LNCAP (cell line): ENCODE data around the gene CDK11B.

Experiments
- TF ChIP-seq, protein P1 (sequence below): fragments of 450-650 bp; IDR thresholded peaks from 2 replicates; pipeline ENCODE4 v1.5.1; 2017; ENCODE audit warnings: mild to moderate bottlenecking

CDK11B gene

DNA sequence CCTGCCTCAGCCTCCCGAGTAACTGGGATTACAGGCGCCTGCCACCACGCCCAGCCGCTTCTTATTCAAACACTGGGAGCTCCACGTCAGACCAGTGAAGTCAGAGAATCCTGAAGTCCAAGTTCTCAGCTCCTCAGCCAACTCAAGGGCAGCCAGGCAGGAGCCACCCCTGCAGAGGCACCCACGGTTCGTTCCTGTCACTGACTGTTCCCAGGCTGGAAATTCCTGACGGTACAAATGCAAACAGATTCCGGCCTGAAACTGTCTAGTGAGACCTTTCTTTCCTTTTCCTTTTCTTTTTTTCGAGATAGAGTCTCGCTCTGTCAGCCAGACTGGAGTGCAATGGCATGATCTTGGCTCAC, 22.1 kb upstream of the CDK11B start:
- TF ChIP-seq, protein P1, sequence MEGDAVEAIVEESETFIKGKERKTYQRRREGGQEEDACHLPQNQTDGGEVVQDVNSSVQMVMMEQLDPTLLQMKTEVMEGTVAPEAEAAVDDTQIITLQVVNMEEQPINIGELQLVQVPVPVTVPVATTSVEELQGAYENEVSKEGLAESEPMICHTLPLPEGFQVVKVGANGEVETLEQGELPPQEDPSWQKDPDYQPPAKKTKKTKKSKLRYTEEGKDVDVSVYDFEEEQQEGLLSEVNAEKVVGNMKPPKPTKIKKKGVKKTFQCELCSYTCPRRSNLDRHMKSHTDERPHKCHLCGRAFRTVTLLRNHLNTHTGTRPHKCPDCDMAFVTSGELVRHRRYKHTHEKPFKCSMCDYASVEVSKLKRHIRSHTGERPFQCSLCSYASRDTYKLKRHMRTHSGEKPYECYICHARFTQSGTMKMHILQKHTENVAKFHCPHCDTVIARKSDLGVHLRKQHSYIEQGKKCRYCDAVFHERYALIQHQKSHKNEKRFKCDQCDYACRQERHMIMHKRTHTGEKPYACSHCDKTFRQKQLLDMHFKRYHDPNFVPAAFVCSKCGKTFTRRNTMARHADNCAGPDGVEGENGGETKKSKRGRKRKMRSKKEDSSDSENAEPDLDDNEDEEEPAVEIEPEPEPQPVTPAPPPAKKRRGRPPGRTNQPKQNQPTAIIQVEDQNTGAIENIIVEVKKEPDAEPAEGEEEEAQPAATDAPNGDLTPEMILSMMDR = no peak

DNA sequence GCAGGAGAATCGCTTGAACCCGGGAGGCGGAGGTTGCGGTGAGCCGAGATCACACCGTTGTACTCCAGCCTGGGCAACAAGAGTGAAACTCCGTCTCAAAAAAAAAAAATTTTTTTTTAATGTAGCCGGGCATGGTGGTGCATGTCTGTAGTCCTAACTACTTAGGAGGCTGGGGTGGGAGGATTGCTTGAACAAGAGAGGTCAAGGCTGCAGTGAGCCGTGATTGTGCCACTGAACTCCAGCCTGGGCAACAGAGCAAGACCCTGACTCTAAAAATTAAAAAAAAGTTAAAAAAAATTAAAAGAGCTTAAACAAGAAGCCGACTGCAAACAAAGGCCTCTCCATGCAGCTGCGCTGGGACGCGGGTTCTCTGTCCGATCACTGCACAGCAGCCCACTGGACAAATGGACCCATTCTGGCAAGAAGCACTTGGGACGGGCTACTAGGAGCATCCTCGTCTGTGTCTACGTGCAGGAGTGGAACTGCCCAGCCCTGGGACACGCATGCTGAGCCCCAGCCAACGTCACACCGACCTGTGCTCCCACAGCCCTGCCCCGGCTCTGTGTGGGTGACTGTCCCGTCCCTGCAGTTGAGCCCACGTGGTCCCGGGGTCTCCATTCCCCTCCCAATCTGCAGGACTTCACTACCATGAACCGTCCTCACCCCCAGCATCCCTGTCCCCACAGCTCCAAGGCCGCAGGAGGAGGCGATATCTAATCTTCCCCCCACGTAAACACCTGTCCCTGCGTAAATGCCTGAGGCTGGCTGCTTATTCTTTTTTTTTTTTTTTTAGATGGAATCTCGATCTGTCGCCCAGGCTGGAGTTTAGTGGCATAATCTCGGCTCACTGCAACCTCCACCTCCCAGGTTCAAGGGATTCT, 21.5 kb upstream of the CDK11B start:
- TF ChIP-seq, protein P1 = no peak

DNA sequence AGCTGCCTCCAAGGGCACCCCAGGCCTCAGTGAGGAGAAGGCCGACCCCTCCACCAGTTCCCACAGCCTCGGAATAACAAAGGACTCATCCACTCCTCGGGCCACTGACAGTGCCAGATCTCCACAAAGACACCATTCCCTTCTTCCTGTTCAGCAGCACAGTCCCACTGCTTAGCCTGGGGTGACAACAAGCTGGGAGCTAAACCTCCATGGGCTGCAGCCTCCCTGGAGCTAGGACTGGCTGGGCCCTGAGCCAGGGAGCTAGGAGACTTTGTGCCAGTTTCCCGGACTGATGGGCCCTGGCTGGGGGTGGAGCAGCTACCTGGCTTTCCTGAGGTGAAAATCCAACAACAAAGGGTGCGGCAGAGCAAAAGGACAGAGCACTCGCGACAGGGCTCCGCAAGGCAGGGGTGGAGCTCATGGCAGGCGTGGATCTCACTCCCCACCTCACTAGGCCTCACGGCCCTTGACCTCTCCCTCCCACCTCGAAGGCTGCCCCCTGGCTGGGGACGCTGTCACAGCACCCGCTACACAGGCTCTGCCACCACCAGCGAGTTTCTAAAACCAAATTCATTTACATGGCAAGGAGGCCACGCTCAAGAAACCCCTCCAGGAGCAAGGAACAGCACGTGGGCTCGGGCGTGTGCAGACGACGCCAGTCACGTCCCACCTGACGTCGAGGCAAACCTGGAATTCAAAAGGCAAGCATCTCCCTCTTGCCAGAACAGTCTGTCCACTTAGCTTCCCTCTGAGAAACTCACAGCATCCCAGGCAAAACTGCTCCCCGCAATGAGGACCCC, 20.0 kb upstream of the CDK11B start:
- TF ChIP-seq, protein P1 = peak; percentile 71

DNA sequence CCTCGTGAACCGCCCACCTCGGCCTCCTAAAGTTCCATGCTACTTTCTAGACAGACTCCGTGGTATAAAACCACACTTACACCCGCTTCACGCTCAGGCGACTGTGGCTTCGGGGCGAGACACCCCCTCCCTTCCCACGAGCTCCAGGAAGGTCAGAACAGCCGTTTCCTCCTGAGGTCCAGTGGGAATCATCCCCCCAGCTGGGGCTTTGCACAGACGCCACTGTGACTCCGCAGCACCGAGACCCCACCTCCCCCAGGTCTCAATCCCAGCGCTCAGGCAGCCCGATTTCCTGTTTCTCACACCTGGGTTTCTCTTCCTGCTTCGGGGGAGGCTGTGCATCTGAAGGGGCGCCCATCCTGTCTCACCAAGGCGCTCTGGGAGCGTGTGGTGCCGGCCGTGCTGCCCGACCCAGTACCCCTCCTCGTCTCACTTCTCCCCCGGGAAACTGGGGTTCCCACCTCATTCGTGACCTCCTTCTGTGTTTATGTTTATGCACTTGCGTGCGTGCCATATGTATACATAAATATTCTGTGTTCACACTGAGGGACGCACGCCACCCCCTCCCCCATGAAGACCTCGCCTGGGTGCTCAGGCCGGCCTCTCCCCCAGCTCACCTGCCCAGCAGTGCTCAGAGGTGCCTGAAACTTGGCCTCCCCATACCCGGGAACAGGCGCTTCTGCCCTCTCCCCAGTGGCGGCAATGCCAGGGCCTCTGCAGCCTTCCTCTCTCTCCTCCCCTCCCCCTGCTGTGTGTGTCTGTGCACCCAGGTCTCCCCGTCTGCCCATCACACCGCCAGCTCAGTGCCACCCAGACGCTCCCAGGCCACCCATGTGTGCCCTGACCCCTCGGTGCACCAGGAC, 19.1 kb upstream of the CDK11B start:
- TF ChIP-seq, protein P1 = no peak

DNA sequence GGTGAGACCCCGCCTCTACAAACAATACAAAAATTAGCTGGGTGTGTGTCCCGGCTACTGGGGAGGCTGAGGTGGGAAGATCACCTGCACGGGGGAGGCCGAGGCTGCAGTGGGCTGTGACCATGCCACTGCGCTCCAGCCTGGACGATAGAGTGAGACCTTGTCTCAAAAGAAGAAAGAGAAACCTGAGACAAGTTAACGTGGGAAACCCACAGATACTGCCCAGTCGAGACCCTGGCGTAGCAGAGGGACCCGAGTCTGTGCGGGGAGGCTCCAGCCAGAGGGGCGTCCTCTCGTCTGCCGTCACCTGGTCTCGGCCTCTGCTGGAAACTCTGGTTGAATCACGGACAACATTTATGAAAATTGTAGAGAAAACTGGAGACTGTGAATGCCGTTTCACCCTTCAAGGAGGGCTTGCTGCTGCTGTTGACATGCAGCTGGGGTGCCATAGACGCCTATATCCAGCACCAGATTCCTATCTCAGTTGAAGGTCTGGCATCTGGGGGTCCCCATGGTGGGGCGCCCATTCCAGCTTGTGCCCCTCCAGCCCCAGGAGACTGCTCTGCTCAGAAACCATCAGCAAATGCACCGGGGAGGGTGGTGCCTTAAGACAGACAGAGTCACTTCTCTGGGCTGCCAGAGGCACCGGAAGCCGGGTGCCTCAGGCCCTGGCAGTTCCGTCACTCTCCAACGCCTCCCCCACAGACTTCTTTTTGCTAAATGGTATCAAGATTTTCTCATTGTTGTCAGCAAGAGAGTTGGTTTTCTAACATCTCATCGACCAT, 13.6 kb upstream of the CDK11B start:
- TF ChIP-seq, protein P1 = no peak

DNA sequence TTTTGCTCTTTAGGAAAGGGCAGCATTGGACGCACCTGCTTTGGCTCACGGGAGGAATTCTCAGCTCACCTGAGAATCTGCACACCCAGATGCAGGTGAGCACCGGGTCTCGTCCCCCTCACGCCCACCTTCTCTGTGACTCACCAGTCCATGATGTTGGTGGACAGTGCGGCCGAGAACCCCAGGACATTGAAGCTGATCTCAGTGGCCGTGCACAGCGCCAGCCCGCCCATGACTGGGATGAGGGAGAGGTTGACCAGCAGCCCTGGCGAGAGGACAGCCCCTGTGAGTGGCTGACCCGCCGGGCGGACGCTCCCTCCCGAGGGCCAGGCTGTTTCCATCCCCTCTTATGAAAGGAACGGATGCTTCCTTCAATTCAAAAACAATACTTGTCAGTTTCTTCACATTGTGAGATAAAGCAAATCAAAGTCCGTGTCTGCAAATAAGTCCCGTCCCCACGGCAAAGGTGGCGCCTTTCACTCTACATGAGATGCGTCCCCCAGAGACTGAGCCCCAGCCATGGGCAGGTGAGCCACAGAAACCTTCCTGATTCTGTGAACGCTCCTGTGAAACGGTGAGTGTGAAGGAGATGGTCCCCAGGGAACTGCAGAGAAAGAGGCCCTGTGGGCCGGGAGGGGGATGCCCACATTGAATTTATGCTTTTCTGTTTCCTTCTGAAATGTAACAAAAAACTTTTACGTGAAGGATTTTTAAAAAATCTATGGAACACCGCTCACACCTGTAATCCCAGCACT, 12.7 kb upstream of the CDK11B start:
- TF ChIP-seq, protein P1 = no peak
